OCI-LY7 (cell line): ENCODE measurements around the gene GGT5.
"Not testable (repeated sequence)": the region's sequence is repeated elsewhere in the genome, so short reads cannot be mapped to it uniquely, and the experiment has no call there.

Experiments used
- EZH2phosphoT487 ChIP-seq: fragments of 200-600 bp; sonication (generic); IDR thresholded peaks from 2 replicates; pipeline ENCODE4 v1.6.1; 2018; ENCODE audit warnings: low read depth, borderline replicate concordance, mild to moderate bottlenecking, mixed run types, antibody characterized with exemption, low read length, moderate library complexity, mixed read lengths
- TF ChIP-seq, protein P1 (sequence below): fragments of 200-600 bp; sonication (generic); conservative IDR thresholded peaks from 2 replicates; pipeline ENCODE4 v1.5.1; 2014; ENCODE audit warnings: mild to moderate bottlenecking, antibody characterized with exemption, low read length, moderate library complexity, mixed read lengths

DNA sequence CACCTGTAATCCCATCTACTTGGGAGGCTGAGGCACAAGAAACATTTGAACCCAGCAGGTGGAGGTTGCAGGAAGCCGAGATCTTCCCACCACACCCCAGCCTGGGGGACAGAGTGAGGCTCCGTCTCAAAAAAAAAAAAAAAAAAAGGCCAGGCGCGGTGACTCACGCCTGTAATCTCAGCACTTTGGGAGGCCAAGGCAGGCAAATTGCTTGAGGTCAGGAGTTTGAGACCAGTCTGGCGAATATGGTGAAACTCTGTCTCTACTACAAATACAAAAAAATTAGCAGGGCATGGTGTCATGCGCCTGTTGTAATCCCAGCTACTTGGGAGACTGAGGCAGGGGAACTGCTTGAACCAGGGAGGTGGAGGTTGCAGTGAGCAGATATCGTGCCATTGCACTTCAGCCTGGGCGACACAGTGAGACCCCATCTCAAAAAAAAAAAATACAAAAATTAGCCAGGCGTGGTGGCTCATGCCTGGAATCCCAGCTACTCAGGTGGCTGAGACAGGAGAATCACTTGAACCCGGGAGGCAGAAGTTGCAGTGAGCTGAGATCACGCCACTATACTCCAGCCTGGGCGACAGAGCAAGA, 6.7 kb downstream of the GGT5 start:
- TF ChIP-seq, protein P1, sequence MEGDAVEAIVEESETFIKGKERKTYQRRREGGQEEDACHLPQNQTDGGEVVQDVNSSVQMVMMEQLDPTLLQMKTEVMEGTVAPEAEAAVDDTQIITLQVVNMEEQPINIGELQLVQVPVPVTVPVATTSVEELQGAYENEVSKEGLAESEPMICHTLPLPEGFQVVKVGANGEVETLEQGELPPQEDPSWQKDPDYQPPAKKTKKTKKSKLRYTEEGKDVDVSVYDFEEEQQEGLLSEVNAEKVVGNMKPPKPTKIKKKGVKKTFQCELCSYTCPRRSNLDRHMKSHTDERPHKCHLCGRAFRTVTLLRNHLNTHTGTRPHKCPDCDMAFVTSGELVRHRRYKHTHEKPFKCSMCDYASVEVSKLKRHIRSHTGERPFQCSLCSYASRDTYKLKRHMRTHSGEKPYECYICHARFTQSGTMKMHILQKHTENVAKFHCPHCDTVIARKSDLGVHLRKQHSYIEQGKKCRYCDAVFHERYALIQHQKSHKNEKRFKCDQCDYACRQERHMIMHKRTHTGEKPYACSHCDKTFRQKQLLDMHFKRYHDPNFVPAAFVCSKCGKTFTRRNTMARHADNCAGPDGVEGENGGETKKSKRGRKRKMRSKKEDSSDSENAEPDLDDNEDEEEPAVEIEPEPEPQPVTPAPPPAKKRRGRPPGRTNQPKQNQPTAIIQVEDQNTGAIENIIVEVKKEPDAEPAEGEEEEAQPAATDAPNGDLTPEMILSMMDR = not testable (repeated sequence)
- TF ChIP-seq EZH2phosphoT487 = not testable (repeated sequence)
